Panc1 (cell line): ENCODE results near the gene SH2D6. TPM values are rescaled to one million over a fixed set of nuclear protein-coding genes. Genes with fewer than 3 reads are reported as not detected.
A peak's percentile ranks its signal among the peaks of the same experiment; 100 is the strongest.

Source experiments
- ATAC-seq: fragments of 200-7000 bp; cut with Tn5 transposase; 2 replicates; pipeline ENCODE4 v1.9.1; 2020; ENCODE audit warnings: mild to moderate bottlenecking, moderate library complexity
- BruUV-seq: library from RNA; stranded (reverse); fragments of 400-500 nt; replicated peaks from 2 replicates; lab custom pipeline; 2021; lab: Mats Ljungman, UMichigan
- CTCF ChIA-PET: fragments of 300-600 bp; sonication (Branson Sonifier 250); formaldehyde crosslinking; loops from one replicate; lab custom pipeline; 2022; ENCODE audit warnings: antibody characterized with exemption; lab: Charles Lee
- POLR2A ChIA-PET: fragments of 300-600 bp; sonication (Branson Sonifier 250); formaldehyde crosslinking; loops from one replicate; lab custom pipeline; 2022; ENCODE audit warnings: antibody characterized with exemption; lab: Charles Lee
- DNase-seq: peaks from one replicate; pipeline ENCODE4 v3.0.0-alpha.2; 2010; ENCODE audit warnings: low read depth, low spot score
- H3K27ac ChIP-seq: 2 replicates; pipeline ENCODE4 v1.5.1; 2011; ENCODE audit warnings: mild to moderate bottlenecking, low read length, inconsistent platforms
- H3K27me3 ChIP-seq: fragments of 200-500 bp; sonication (Bioruptor generic); 2 replicates; pipeline ENCODE4 v1.6.0; 2014; ENCODE audit warnings: low read length, inconsistent platforms; ENCODE audit not compliant: control insufficient read depth, insufficient read depth
- H3K36me3 ChIP-seq: fragments of 200-500 bp; sonication (Bioruptor generic); 2 replicates; pipeline ENCODE4 v1.5.1; 2014; ENCODE audit warnings: inconsistent platforms, mild to moderate bottlenecking, low read length, moderate library complexity; ENCODE audit not compliant: control insufficient read depth, insufficient read depth
- H3K4me1 ChIP-seq: 2 replicates; pipeline ENCODE4 v1.5.1; 2011; ENCODE audit warnings: inconsistent platforms, mild to moderate bottlenecking, low read length, moderate library complexity; ENCODE audit not compliant: control insufficient read depth, insufficient read depth
- H3K4me3 ChIP-seq, 2 experiments: 2 replicates each; pipeline ENCODE4 v1.5.1; 2011 to 2012; ENCODE audit warnings: low read depth in 2 of 2, low read length in 2 of 2, mild to moderate bottlenecking in 2 of 2, inconsistent platforms in 1 of 2, moderate library complexity in 1 of 2
- H3K9me3 ChIP-seq: fragments of 200-500 bp; sonication (Bioruptor generic); 2 replicates; pipeline ENCODE4 v1.5.1; 2014; ENCODE audit warnings: low read depth, mild to moderate bottlenecking, inconsistent platforms, low read length, moderate library complexity; ENCODE audit not compliant: control insufficient read depth, insufficient read depth
- CTCF ChIP-seq: fragments of 450-650 bp; IDR thresholded peaks from 2 replicates; pipeline ENCODE4 v1.5.1; 2017; ENCODE audit warnings: mild to moderate bottlenecking
- POLR2AphosphoS5 ChIP-seq: IDR thresholded peaks from 2 replicates; pipeline ENCODE4 v1.6.1; 2012; ENCODE audit warnings: mild to moderate bottlenecking, low read depth, low read length, moderate library complexity
- REST ChIP-seq, 2 experiments: IDR thresholded peaks; 2 replicates each; pipeline ENCODE4 v1.6.1; 2011 to 2012; ENCODE audit warnings: low read depth in 2 of 2, control low read depth in 1 of 2, low read length in 1 of 2, mild to moderate bottlenecking in 1 of 2, moderate library complexity in 1 of 2; ENCODE audit not compliant: insufficient read depth in 1 of 2
- SIN3A ChIP-seq: IDR thresholded peaks from 2 replicates; pipeline ENCODE4 v1.6.1; 2012; ENCODE audit warnings: low read depth, mild to moderate bottlenecking, low read length, moderate library complexity, borderline replicate concordance; ENCODE audit not compliant: insufficient read depth
- TCF7L2 ChIP-seq: IDR thresholded peaks from 2 replicates; pipeline ENCODE4 v1.6.1; 2011; ENCODE audit warnings: mild to moderate bottlenecking, low read depth, low read length, inconsistent platforms
- in situ Hi-C: cut with HindIII; loops from 2 replicates; pipeline ENCODE4 v1.10.0; 2016; ENCODE audit warnings: low sequenced_read_pairs, low pct_unique_long_range_greater_than_20kb
- intact Hi-C: fragments of 100-400 bp; cut with micrococcal nuclease; formaldehyde crosslinking; loops from one replicate; pipeline ENCODE4 v1.10.0; 2022; ENCODE audit not compliant: unreplicated experiment
- total RNA-seq: library from RNA; stranded (reverse); gene quantifications from one replicate; pipeline ENCODE4 v1.2.1, GENCODE V29; 2021; ENCODE audit not compliant: unreplicated experiment

The SH2D6 gene
- total RNA-seq, 1 experiment from 2014 or later, result 3.3 TPM

GRCh38 chr2:85449214-85449588 is 30.7 kb downstream of the SH2D6 start:
- BruUV-seq, result no TSS peak
- intact Hi-C loops, result no loop called here
- peaks cover 24% of the 10 kb centered on the region for H3K4me1 ChIP-seq
- no peaks in the 10 kb centered on the region for H3K36me3 ChIP-seq
- DNase-seq, result no peak
- no peak for ATAC-seq
- in situ Hi-C loops, result no loop called here
- H3K27ac ChIP-seq, result peak overlapping the region; percentile 60; the same call in 1 of the 2 replicates
- no peak overlapping the region for H3K4me3 ChIP-seq
- ChIA-PET CTCF (interaction anchor here (0.9 kb wide), 1 partner anchor 90 kb away, joined by 4 read pairs; the partner anchor contains the start of gene MAT2A), POLR2A (no interaction called here)
- no peaks in the 10 kb centered on the region for H3K27me3 ChIP-seq
- H3K9me3 ChIP-seq, result no peaks in the 10 kb centered on the region
- TF ChIP-seq TCF7L2 (no peak), CTCF (no peak), REST (IDR thresholded peaks at IDR 0.05; ENCODE audit: insufficient read depth in 1 of 2, low read depth in 2 of 2, low read length in 1 of 2) (no peak), SIN3A (no peak), POLR2AphosphoS5 (no peak)

- intact Hi-C loops, result no loop called here
- Histone ChIP-seq H3K27ac (peak overlapping the region; percentile 62; the same call in 1 of the 2 replicates), H3K27me3 (no peaks in the 10 kb centered on the region), H3K4me3 (no peak overlapping the region), H3K36me3 (no peaks in the 10 kb centered on the region), H3K9me3 (no peaks in the 10 kb centered on the region), H3K4me1 (no peaks in the 10 kb centered on the region)
- CTCF ChIA-PET, result no interaction called here
- DNase-seq (no peak), ATAC-seq (no peak)
- POLR2A ChIA-PET, result interaction anchor here (0.7 kb wide), 1 partner anchor 82 kb away, joined by 7 read pairs; no protein-coding TSS in a partner anchor
- BruUV-seq, result no TSS peak
- no peak for TF ChIP-seq CTCF
- TF ChIP-seq REST (IDR thresholded peaks at IDR 0.05; ENCODE audit: insufficient read depth in 1 of 2, low read depth in 2 of 2, low read length in 1 of 2), result no peak
- TF ChIP-seq SIN3A, result no peak
- TF ChIP-seq TCF7L2, result no peak
- TF ChIP-seq POLR2AphosphoS5, result no peak
- in situ Hi-C loops, result no loop called here
Observed at GRCh38 chr2:85452237-85452636, 33.7 kb downstream of the SH2D6 start.
